HG03469 (cell line): Measurements from ENCODE around the gene LDB2.

ENCODE experiments used
- ATAC-seq: cut with Tn5 transposase; IDR thresholded peaks from one replicate; pipeline ENCODE4 v1.9.1; 2021; ENCODE audit warnings: mild to moderate bottlenecking, moderate library complexity, moderate number of reproducible peaks; ENCODE audit not compliant: unreplicated experiment

LDB2 gene

GRCh38 chr4:16760617-16761363 lies 137.7 kb downstream of the LDB2 start:
- no peak for ATAC-seq

- ATAC-seq: no peak
These were observed 138.4 kb downstream of the LDB2 start for GRCh38 chr4:16759931-16760582.

GRCh38 chr4:16758816-16759215 lies 139.6 kb downstream of the LDB2 start:
- no peak for ATAC-seq

GRCh38 chr4:16758255-16758654 lies 140.2 kb downstream of the LDB2 start:
- ATAC-seq: no peak

GRCh38 chr4:16757080-16757521 lies 141.3 kb downstream of the LDB2 start:
- no peak for ATAC-seq

- ATAC-seq: no peak
These were observed 144.3 kb downstream of the LDB2 start for GRCh38 chr4:16754104-16754503.

GRCh38 chr4:16752150-16752549 lies 146.3 kb downstream of the LDB2 start:
- ATAC-seq: no peak

- no peak for ATAC-seq
These were observed 147.4 kb downstream of the LDB2 start for GRCh38 chr4:16750882-16751642.

GRCh38 chr4:16750216-16750615 lies 148.2 kb downstream of the LDB2 start:
- ATAC-seq: no peak

- no peak for ATAC-seq
These were observed 152.6 kb downstream of the LDB2 start for GRCh38 chr4:16745887-16746286.

GRCh38 chr4:16745009-16745635 lies 153.3 kb downstream of the LDB2 start:
- ATAC-seq: no peak

GRCh38 chr4:16741287-16741686 lies 157.2 kb downstream of the LDB2 start:
- no peak for ATAC-seq

- ATAC-seq: no peak
These were observed 158.3 kb downstream of the LDB2 start for GRCh38 chr4:16739997-16740624.

GRCh38 chr4:16738558-16738957 lies 159.9 kb downstream of the LDB2 start:
- no peak for ATAC-seq

- no peak for ATAC-seq
These were observed 164.9 kb downstream of the LDB2 start for GRCh38 chr4:16733509-16733908.

- no peak for ATAC-seq
These were observed 165.7 kb downstream of the LDB2 start for GRCh38 chr4:16732741-16733140.

GRCh38 chr4:16731776-16732380 lies 166.6 kb downstream of the LDB2 start:
- no peak for ATAC-seq

- no peak for ATAC-seq
These were observed 167.8 kb downstream of the LDB2 start for GRCh38 chr4:16730522-16731205.

GRCh38 chr4:16729336-16729735 lies 169.1 kb downstream of the LDB2 start:
- ATAC-seq: no peak

- ATAC-seq: no peak
These were observed 169.6 kb downstream of the LDB2 start for GRCh38 chr4:16728849-16729248.
